ENCODE data around the gene PHYKPL. TPM values are rescaled to one million over a fixed set of nuclear protein-coding genes. Genes with fewer than 3 reads are reported as not detected.

The PHYKPL gene
- polyA plus RNA-seq, 1 experiment: 33.4 TPM

- CTCF ChIA-PET: no interaction called here
- DNase-seq (ENCODE audit: low read depth, low spot score): no peak
- peaks cover 10% of the 10 kb centered on the region for H3K9me3 ChIP-seq (ENCODE audit: control insufficient read depth, insufficient read depth, low read length)
- POLR2A ChIA-PET: interaction anchor here (1.2 kb wide), 1 partner anchor 23 kb away, joined by 3 read pairs; the partner anchor contains the start of gene HNRNPAB
- no peak overlapping the region for H3K27ac ChIP-seq (ENCODE audit: low read depth, low read length)
- no peaks in the 10 kb centered on the region for H3K27me3 ChIP-seq (ENCODE audit: control insufficient read depth, insufficient read depth, low read length)
- no peak for TF ChIP-seq CTCF (IDR thresholded peaks at IDR 0.05; ENCODE audit: low read depth, low read length)
- no peak overlapping the region for H3K4me3 ChIP-seq (ENCODE audit: low read depth, low read length)
These were observed 5.4 kb downstream of the PHYKPL start for GRCh38 chr5:178227138-178227659.

- H3K27me3 ChIP-seq (ENCODE audit: control insufficient read depth, insufficient read depth, low read length): no peaks in the 10 kb centered on the region
- no peak for DNase-seq (ENCODE audit: low read depth, low spot score)
- peaks cover 10% of the 10 kb centered on the region for H3K9me3 ChIP-seq (ENCODE audit: control insufficient read depth, insufficient read depth, low read length)
- ChIA-PET CTCF (interaction anchor here (0.6 to 2.3 kb wide), 2 partner anchors 10 to 164 kb away, joined by 6 to 10 read pairs; no protein-coding TSS in a partner anchor), POLR2A (interaction anchor here (0.6 kb wide), 1 partner anchor 9 kb away, joined by 3 read pairs; no protein-coding TSS in a partner anchor)
- no peak for TF ChIP-seq CTCF (IDR thresholded peaks at IDR 0.05; ENCODE audit: low read depth, low read length)
- H3K27ac ChIP-seq (ENCODE audit: low read depth, low read length): no peak overlapping the region
- H3K4me3 ChIP-seq (ENCODE audit: low read depth, low read length): no peak overlapping the region
These were observed 7.4 kb downstream of the PHYKPL start for GRCh38 chr5:178225174-178225573.

- ChIA-PET CTCF (interaction anchor here (0.6 to 2.3 kb wide), 2 partner anchors 11 to 163 kb away, joined by 6 to 10 read pairs; no protein-coding TSS in a partner anchor), POLR2A (no interaction called here)
- H3K27me3 ChIP-seq (ENCODE audit: control insufficient read depth, insufficient read depth, low read length): no peaks in the 10 kb centered on the region
- no peak overlapping the region for H3K4me3 ChIP-seq (ENCODE audit: low read depth, low read length)
- H3K27ac ChIP-seq (ENCODE audit: low read depth, low read length): no peak overlapping the region
- DNase-seq (ENCODE audit: low read depth, low spot score): no peak
- H3K9me3 ChIP-seq (ENCODE audit: control insufficient read depth, insufficient read depth, low read length): peaks cover 10% of the 10 kb centered on the region
- no peak for TF ChIP-seq CTCF (IDR thresholded peaks at IDR 0.05; ENCODE audit: low read depth, low read length)
These were observed 8.2 kb downstream of the PHYKPL start for GRCh38 chr5:178224403-178224802.

GRCh38 chr5:178223828-178224335 is 8.7 kb downstream of the PHYKPL start:
- no peak overlapping the region for H3K4me3 ChIP-seq (ENCODE audit: low read depth, low read length)
- H3K27me3 ChIP-seq (ENCODE audit: control insufficient read depth, insufficient read depth, low read length): no peaks in the 10 kb centered on the region
- ChIA-PET POLR2A (no interaction called here), CTCF (no interaction called here)
- no peak overlapping the region for H3K27ac ChIP-seq (ENCODE audit: low read depth, low read length)
- H3K9me3 ChIP-seq (ENCODE audit: control insufficient read depth, insufficient read depth, low read length): peaks cover 10% of the 10 kb centered on the region
- no peak for TF ChIP-seq CTCF (IDR thresholded peaks at IDR 0.05; ENCODE audit: low read depth, low read length)
- DNase-seq (ENCODE audit: low read depth, low spot score): no peak

- H3K4me3 ChIP-seq (ENCODE audit: low read depth, low read length): no peak overlapping the region
- 0 out of 2 replicates have a peak, but pooled peaks have one; percentile 9 for TF ChIP-seq CTCF (IDR thresholded peaks at IDR 0.05; ENCODE audit: low read depth, low read length)
- no peak overlapping the region for H3K27ac ChIP-seq (ENCODE audit: low read depth, low read length)
- ChIA-PET CTCF (no interaction called here), POLR2A (no interaction called here)
- H3K27me3 ChIP-seq (ENCODE audit: control insufficient read depth, insufficient read depth, low read length): no peaks in the 10 kb centered on the region
- DNase-seq (ENCODE audit: low read depth, low spot score): no peak
- H3K9me3 ChIP-seq (ENCODE audit: control insufficient read depth, insufficient read depth, low read length): peaks cover 10% of the 10 kb centered on the region
These were observed 9.3 kb downstream of the PHYKPL start for GRCh38 chr5:178223196-178223773.
